Pancreas (tissue), 10 donors: ENCODE data around the gene EZR. TPM values are rescaled to one million over a fixed set of nuclear protein-coding genes. Genes with fewer than 3 reads are reported as not detected.

Experiments used
- ATAC-seq, 4 donors: fragments of 200-7000 bp; cut with Tn5 transposase; one replicate each; pipeline versions ENCODE4 v1.8.0 to v1.9.1; 2020; ENCODE audit warnings: mild to moderate bottlenecking in 4 of 4, moderate library complexity in 4 of 4
- DNase-seq, 6 donors: peaks; one replicate each; pipeline ENCODE4 v3.0.0-alpha.2; 2020
- FAIRE-seq: peaks from 2 replicates; lab custom pipeline; 2012; peaks lifted over from hg19 to GRCh38; lab: Jason Lieb, UNC
- H3K27ac ChIP-seq, 4 donors: fragments of 200-600 bp; sonication (generic); 1 replicate in 3 of 4; 2 replicates in 1 of 4; pipeline versions ENCODE4 v1.5.0 to v1.8.0; 2020
- H3K27me3 ChIP-seq, 4 donors: fragments of 200-600 bp; one replicate each; pipeline ENCODE4 v1.8.0; 2021
- H3K36me3 ChIP-seq, 3 donors: fragments of 200-600 bp; sonication (generic) in 1 of 3; one replicate each; pipeline versions ENCODE4 v1.5.0 to v1.8.0; 2020 to 2021
- H3K4me1 ChIP-seq, 3 donors: fragments of 200-600 bp; one replicate each; pipeline ENCODE4 v1.8.0; 2021
- H3K4me3 ChIP-seq, 4 donors: fragments of 200-600 bp; sonication (generic) in 2 of 4; one replicate each; pipeline versions ENCODE4 v1.5.0 to v1.8.0; 2020 to 2021
- H3K9me3 ChIP-seq, 4 donors: fragments of 200-600 bp; one replicate each; pipeline ENCODE4 v1.8.0; 2021
- CTCF ChIP-seq, 4 donors: fragments of 200-600 bp; sonication (generic) in 3 of 4; IDR thresholded peaks; one replicate each; pipeline versions ENCODE4 v1.5.0 to v1.8.0; 2021; ENCODE audit warnings: antibody characterized with exemption in 4 of 4
- WGBS, 2 donors: extraction: QIAGEN DNeasy Blood & Tissue Kit; methylation state at CpG; one replicate each; pipeline ENCODE4 v1.1.7; 2013; 5-methylcytosine and 5-hydroxymethylcytosine counted together
- intact Hi-C, 3 donors: fragments of 100-400 bp; cut with DNase I; formaldehyde crosslinking; loops; one replicate each; pipeline versions ENCODE4 v1.11.1 to v1.14.2; 2022
- polyA plus RNA-seq, 2 donors: library from polyadenylated mRNA; stranded (reverse); fragments of 200-250 nt; gene quantifications; one replicate each; pipeline ENCODE4 v1.2.3, GENCODE V29; 2013
- total RNA-seq, 6 donors: library from RNA; stranded (reverse); fragmentation: NEBNext Ultra II Directional in 4 of 6; extraction: Animal tissue kit (Norgen Biotek cat#: 25700) in 4 of 6; gene quantifications; one replicate each; pipeline versions ENCODE4 v1.2.1 to v1.2.4, GENCODE V29; 2021 to 2023
- donor health status: healthy with polysubstance abuse.
- donor health status: DM: no; HTN: no; CAD: no; lungs with moderate emphysema.
- donor health status: DM: no; HTN: no; CAD: no.
- donor health status: control.
- donor health status: control.
- donor health status: Bipolar disorder and iron deficiency.
- donor health status: DM: yes; HTN: yes; CAD: no.
- donor health status: DM: no; HTN: no; CAD: no.
- donor health status: DM: no; HTN: no; CAD: no.
- donor health status: DM: yes; HTN: yes; CAD: no.

The EZR gene
- total and polyA plus RNA-seq, 8 donors = 68.1 to 109 (median 89.7) TPM

GRCh38 chr6:158837684-158838625 lies 18.8 kb upstream of the EZR start:
- Histone ChIP-seq H3K4me3 (no peak overlapping the region), H3K9me3 (no peaks in the 10 kb centered on the region), H3K27me3 (no peaks in the 10 kb centered on the region), H3K4me1 (peaks cover 3 to 6% (median 3%) of the 10 kb centered on the region in 3 donors), H3K27ac (no peak overlapping the region), H3K36me3 (no peaks in the 10 kb centered on the region)
- WGBS, 2 donors = 82 to 83% methylated on average over 14 of the region's 14 CpGs
- FAIRE-seq (no peak), ATAC-seq (no peak), DNase-seq (no peak)
- intact Hi-C loops = no loop called here
- no peak for TF ChIP-seq CTCF (IDR thresholded peaks at IDR 0.05)

- Histone ChIP-seq H3K36me3 (no peaks in the 10 kb centered on the region), H3K27me3 (no peaks in the 10 kb centered on the region), H3K27ac (no peak overlapping the region), H3K4me3 (no peak overlapping the region), H3K4me1 (peaks cover 3 to 6% (median 3%) of the 10 kb centered on the region in 3 donors), H3K9me3 (no peaks in the 10 kb centered on the region)
- ATAC-seq (no peak), DNase-seq (no peak), FAIRE-seq (no peak)
- no peak for TF ChIP-seq CTCF (IDR thresholded peaks at IDR 0.05)
- intact Hi-C loops = no loop called here
- WGBS, 2 donors = 95% methylated on average over 11 of the region's 11 CpGs
Measured at GRCh38 chr6:158836625-158837311, 17.6 kb upstream of the EZR start.

- peak overlapping the region in 2 of 4 donors; percentile 11 to 27 for H3K4me3 ChIP-seq
- no peak for FAIRE-seq
Measured at GRCh38 chr6:158835616-158836221, 16.6 kb upstream of the EZR start.

More at GRCh38 chr6:158835616-158836221, 16.6 kb upstream of the EZR start:
- DNase-seq (peak; percentile 65 to 88 (median 79)), ATAC-seq (peak; percentile 90 to 97 (median 94))
- intact Hi-C loops = no loop called here
- WGBS, 2 donors = 18 to 19% methylated on average over 19 of the region's 19 CpGs
- Histone ChIP-seq H3K9me3 (no peaks in the 10 kb centered on the region), H3K27ac (peak overlapping the region; percentile 11 to 81 (median 68)), H3K27me3 (no peaks in the 10 kb centered on the region), H3K4me1 (peaks cover 3 to 6% (median 3%) of the 10 kb centered on the region in 3 donors), H3K36me3 (no peaks in the 10 kb centered on the region)
- TF ChIP-seq CTCF (IDR thresholded peaks at IDR 0.05) = no peak
